CD8-positive, alpha-beta memory T cell (primary cell): ENCODE measurements around the gene SNTB2. TPM values are rescaled to one million over a fixed set of nuclear protein-coding genes. Genes with fewer than 3 reads are reported as not detected.

Experiments used
- CTCF ChIA-PET: fragments of 350-600 bp; sonication (Branson Sonifier 250); formaldehyde crosslinking; loops from one replicate; lab custom pipeline; 2021; ENCODE audit warnings: antibody characterized with exemption; lab: Charles Lee
- POLR2A ChIA-PET: fragments of 350-600 bp; sonication (Branson Sonifier 250); formaldehyde crosslinking; loops from one replicate; lab custom pipeline; 2021; ENCODE audit warnings: antibody characterized with exemption; lab: Charles Lee
- DNase-seq, 5 donors: peaks; one replicate each; pipeline versions ENCODE4 v3.0.0 to v3.0.0-alpha.2; 2020 to 2022; ENCODE audit warnings: mixed read lengths in 1 of 5
- H3K27ac ChIP-seq: one replicate; pipeline ENCODE4 v1.7.0; 2013; ENCODE audit warnings: low read depth, mild to moderate bottlenecking, low read length, moderate library complexity
- H3K27me3 ChIP-seq: 2 replicates; pipeline ENCODE4 v1.7.0; 2013; ENCODE audit warnings: low read length, mild to moderate bottlenecking; ENCODE audit not compliant: insufficient read depth, poor library complexity, severe bottlenecking
- H3K36me3 ChIP-seq: 2 replicates; pipeline ENCODE4 v1.7.0; 2013; ENCODE audit warnings: mild to moderate bottlenecking, low read length, moderate library complexity; ENCODE audit not compliant: insufficient read depth
- H3K4me1 ChIP-seq: 2 replicates; pipeline ENCODE4 v1.7.0; 2013; ENCODE audit warnings: mild to moderate bottlenecking, low read length, moderate library complexity; ENCODE audit not compliant: insufficient read depth
- H3K4me3 ChIP-seq: 2 replicates; pipeline ENCODE4 v1.7.0; 2013; ENCODE audit warnings: mild to moderate bottlenecking, low read length
- H3K9me3 ChIP-seq: 2 replicates; pipeline ENCODE4 v1.7.0; 2013; ENCODE audit warnings: mild to moderate bottlenecking, low read length
- H3K27ac Mint-ChIP-seq, 8 donors: one replicate each; pipeline ENCODE4 v1.8.0; 2020 to 2021; ENCODE audit warnings: mixed read lengths in 8 of 8, mild to moderate bottlenecking in 6 of 8, inconsistent platforms in 3 of 8, moderate library complexity in 3 of 8
- H3K27me3 Mint-ChIP-seq, 2 donors: one replicate each; pipeline ENCODE4 v1.8.0; 2020 to 2021; ENCODE audit warnings: mixed read lengths in 2 of 2, mild to moderate bottlenecking in 1 of 2, moderate library complexity in 1 of 2
- H3K36me3 Mint-ChIP-seq, 3 donors: one replicate each; pipeline ENCODE4 v1.8.0; 2020 to 2021; ENCODE audit warnings: mixed read lengths in 3 of 3, inconsistent platforms in 1 of 3, mild to moderate bottlenecking in 1 of 3
- H3K4me1 Mint-ChIP-seq, 3 donors: one replicate each; pipeline ENCODE4 v1.8.0; 2020 to 2021; ENCODE audit warnings: mixed read lengths in 3 of 3, inconsistent platforms in 1 of 3, mild to moderate bottlenecking in 1 of 3
- H3K4me3 Mint-ChIP-seq, 7 donors: one replicate each; pipeline ENCODE4 v1.8.0; 2020 to 2021; ENCODE audit warnings: mixed read lengths in 7 of 7, mild to moderate bottlenecking in 6 of 7, moderate library complexity in 4 of 7, inconsistent platforms in 2 of 7
- H3K9me3 Mint-ChIP-seq, 5 donors: one replicate each; pipeline ENCODE4 v1.8.0; 2020 to 2022; ENCODE audit warnings: mixed read lengths in 5 of 5, mild to moderate bottlenecking in 3 of 5, moderate library complexity in 2 of 5, inconsistent platforms in 1 of 5
- polyA plus RNA-seq: library from polyadenylated mRNA; unstranded; fragments of 300-500 nt; fragmentation: Illumina TruSeq; gene quantifications from one replicate; pipeline ENCODE4 v1.2.3, GENCODE V29; 2021
- total RNA-seq, 2 experiments: library from RNA; stranded (reverse); gene quantifications; one replicate each; pipeline ENCODE4 v1.2.3, GENCODE V29; 2021

SNTB2 gene
- total and polyA plus RNA-seq, 3 experiments from 2014 or later: 13.6 to 28.2 (median 14.9) TPM

DNA sequence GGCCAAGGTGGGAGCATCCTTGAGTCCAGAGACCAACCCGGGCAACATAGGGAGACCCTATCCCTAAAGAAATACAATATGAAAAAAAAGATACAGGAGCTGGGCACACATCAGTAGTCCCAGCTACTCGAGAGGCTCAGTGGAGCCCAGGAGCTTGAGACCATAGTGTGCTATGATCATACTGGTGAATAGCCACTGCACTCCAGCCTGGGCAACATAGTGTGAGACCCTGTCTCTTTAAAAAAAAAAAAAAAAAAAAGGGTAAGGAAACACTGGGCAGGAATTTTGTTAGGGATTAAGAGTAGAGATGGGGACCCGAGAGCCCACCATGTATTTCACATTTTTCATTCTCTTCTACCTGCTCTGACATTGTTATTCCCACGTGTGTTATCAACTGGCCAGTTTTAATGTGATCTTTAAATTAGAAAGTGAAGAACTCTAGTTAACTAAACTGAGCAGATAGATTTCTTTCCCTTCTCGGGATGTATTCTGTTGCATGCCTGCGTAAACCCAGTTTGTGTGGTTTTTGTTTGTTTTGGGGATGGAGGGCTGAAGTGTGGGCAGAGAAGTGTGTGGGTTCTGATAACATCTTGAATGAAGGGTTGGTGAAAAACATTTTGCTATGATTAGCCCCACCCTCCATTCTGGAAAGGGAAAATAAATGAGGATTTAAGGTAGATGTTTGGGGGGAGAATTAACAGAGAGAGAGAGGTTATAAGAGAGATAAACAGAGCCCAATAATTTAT lies 17.2 kb upstream of the SNTB2 start:
- ChIA-PET POLR2A (no interaction called here), CTCF (interaction anchor here (0.9 to 4.2 kb wide), 3 partner anchors 17 to 116 kb away, joined by 3 to 21 read pairs (median 5); partner anchors contain the start of gene SNTB2)
- H3K27me3 Mint-ChIP-seq: no peaks in the 10 kb centered on the region
- no peak overlapping the region for H3K27ac ChIP-seq
- H3K27ac Mint-ChIP-seq: peak overlapping the region in 4 of 8 donors; percentile 10 to 48 (median 25)
- H3K4me3 Mint-ChIP-seq: no peak overlapping the region
- peaks cover 25% of the 10 kb centered on the region for H3K36me3 ChIP-seq
- no peaks in the 10 kb centered on the region for H3K27me3 ChIP-seq
- H3K4me1 Mint-ChIP-seq: peaks cover 25 to 35% (median 32%) of the 10 kb centered on the region in 3 donors
- H3K4me1 ChIP-seq: peaks cover 11% of the 10 kb centered on the region
- H3K9me3 Mint-ChIP-seq: no peaks in the 10 kb centered on the region
- no peak overlapping the region for H3K4me3 ChIP-seq
- no peak for DNase-seq
- H3K9me3 ChIP-seq: no peaks in the 10 kb centered on the region
- peaks cover 5 to 50% (median 12%) of the 10 kb centered on the region in 3 donors for H3K36me3 Mint-ChIP-seq

DNA sequence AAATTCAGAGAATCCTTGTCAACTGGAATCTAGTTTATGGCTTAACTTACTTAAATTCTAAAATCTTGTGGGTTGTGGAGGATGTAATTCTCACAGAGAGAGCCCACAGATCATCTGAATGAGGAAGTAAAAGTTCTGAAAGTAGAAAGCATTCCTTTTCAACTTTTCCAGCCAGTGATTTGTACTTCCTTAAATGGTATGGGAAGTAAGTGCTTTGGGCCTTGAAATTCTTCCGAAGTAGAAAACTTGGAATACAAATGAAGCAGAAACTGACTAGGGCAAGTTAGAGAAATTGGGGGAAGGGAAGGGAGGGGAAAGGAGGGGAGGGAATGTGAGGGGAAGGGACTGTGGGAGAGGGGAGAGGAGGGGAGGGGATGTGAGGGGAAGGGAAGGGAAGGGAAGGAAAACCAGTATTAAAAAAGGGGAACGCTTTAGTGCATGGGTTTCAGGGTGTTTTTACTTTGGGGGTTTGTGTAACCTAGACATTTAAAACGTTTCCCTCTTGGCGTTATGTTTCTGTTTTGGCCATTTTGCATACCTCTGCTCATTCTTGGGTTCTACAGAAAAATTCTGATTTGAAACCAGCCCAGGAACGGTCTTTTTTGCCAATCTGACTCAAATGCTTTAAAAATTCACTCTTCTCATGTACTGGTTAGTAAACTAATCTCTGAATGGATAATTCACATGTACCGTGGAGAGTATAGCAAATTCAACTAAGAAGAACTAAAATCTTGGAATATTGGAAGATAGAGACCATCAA lies 15.5 kb upstream of the SNTB2 start:
- DNase-seq: no peak
- POLR2A ChIA-PET: no interaction called here
- H3K27ac Mint-ChIP-seq: peak overlapping the region in 1 of 8 donors; percentile 51
- H3K27me3 ChIP-seq: no peaks in the 10 kb centered on the region
- CTCF ChIA-PET: no interaction called here
- no peaks in the 10 kb centered on the region for H3K27me3 Mint-ChIP-seq
- no peak overlapping the region for H3K4me3 Mint-ChIP-seq
- H3K36me3 ChIP-seq: peaks cover 11% of the 10 kb centered on the region
- no peaks in the 10 kb centered on the region for H3K9me3 ChIP-seq
- no peak overlapping the region for H3K27ac ChIP-seq
- H3K4me1 Mint-ChIP-seq: peaks cover 14 to 24% (median 21%) of the 10 kb centered on the region in 3 donors
- H3K36me3 Mint-ChIP-seq: peaks cover 5 to 33% (median 11%) of the 10 kb centered on the region in 3 donors
- no peak overlapping the region for H3K4me3 ChIP-seq
- peaks cover 4% of the 10 kb centered on the region for H3K4me1 ChIP-seq
- no peaks in the 10 kb centered on the region for H3K9me3 Mint-ChIP-seq

DNA sequence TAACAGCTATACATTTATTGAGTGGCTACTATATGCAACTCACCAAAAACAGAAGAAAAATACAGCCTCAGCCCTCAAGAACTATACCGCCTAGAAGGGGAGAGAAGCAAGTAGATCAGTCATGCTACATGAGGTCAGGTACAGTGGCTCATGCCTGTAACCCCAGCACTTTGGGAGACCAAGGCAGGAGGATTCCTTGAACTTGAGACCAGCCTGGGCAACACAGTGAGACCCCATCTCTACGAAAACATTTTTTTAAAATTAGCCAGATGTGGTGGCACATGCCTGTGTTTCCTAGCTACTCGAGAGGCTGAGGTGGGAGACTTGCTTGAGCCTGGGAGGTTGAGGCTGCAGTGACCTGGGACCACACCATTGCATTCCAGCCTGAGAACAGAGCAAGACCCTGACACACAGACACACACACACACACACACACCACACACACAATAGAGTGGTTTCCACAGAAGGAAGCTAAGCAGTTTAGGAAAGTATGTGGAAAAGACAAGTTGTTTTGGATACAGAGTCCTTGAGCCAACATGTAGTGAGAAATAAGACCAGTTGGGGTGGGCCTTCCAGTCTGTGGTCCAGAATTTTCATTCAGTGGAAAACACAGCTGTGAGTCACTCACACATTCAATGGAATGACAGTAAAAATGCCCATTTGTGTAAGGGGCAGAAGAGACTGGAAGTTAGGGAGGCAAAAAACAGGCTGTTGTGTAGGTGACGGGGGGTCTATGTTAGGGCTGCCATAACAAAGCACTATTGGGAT lies 10.7 kb upstream of the SNTB2 start:
- ChIA-PET CTCF (interaction anchor here (0.9 kb wide), 1 partner anchor 9 kb away, joined by 3 read pairs; no protein-coding TSS in a partner anchor), POLR2A (no interaction called here)
- peak overlapping the region in 1 of 8 donors; percentile 33 for H3K27ac Mint-ChIP-seq

DNA sequence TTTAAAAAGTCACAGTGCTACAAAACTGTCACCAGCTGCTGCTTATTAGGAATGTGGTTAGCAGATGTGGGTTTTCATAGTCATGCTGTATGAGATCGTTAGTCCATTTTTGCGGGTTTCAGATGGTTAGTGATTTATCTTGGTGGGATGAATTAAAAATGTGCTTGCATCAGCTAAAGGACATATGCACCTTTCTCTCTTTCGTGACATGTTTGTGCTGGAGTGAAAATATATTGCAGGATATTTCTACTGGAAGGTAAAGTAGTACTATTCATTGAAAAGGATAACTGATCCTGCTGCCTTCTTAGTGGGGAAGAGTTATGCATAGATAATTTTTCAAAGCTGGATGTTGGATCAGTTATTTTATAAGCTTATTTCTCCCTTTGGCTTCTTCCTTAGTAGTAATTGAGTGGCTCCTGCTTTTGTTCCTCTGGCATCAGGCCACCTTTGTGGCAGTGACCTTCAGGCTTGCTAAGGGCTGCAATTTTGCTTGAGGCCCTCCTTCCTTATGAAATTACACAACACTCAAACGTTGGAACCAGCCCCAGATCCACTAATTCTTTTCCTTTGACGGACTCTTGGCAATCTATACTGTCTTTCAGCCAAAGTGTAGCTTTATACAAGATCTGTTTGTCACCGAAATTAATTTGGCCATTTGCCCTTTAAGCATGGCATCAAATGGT lies 7.5 kb upstream of the SNTB2 start:
- H3K27me3 ChIP-seq: no peaks in the 10 kb centered on the region
- H3K4me1 ChIP-seq: no peaks in the 10 kb centered on the region
- Mint-ChIP-seq H3K27ac (peak overlapping the region in 1 of 8 donors; percentile 60), H3K4me1 (peaks cover 3 to 6% (median 5%) of the 10 kb centered on the region in 3 donors), H3K36me3 (no peaks in the 10 kb centered on the region), H3K4me3 (peak overlapping the region in 1 of 7 donors; percentile 28), H3K27me3 (no peaks in the 10 kb centered on the region), H3K9me3 (no peaks in the 10 kb centered on the region)
- H3K9me3 ChIP-seq: no peaks in the 10 kb centered on the region
- H3K36me3 ChIP-seq: no peaks in the 10 kb centered on the region
- POLR2A ChIA-PET: interaction anchor here (0.6 to 0.7 kb wide), 3 partner anchors 13 to 144 kb away, joined by 3 to 7 read pairs (median 4); no protein-coding TSS in a partner anchor
- no peak overlapping the region for H3K27ac ChIP-seq
- no peak overlapping the region for H3K4me3 ChIP-seq
- CTCF ChIA-PET: interaction anchor here (1.0 to 1.2 kb wide), 2 partner anchors 9 to 29 kb away, joined by 3 read pairs; no protein-coding TSS in a partner anchor
- DNase-seq: no peak

More for the DNA sequence above, 10.7 kb upstream of the SNTB2 start:
- no peaks in the 10 kb centered on the region for H3K9me3 ChIP-seq
- no peak for DNase-seq
- no peaks in the 10 kb centered on the region for H3K9me3 Mint-ChIP-seq
- H3K36me3 ChIP-seq: no peaks in the 10 kb centered on the region
- H3K4me1 Mint-ChIP-seq: peaks cover 4 to 13% (median 5%) of the 10 kb centered on the region in 3 donors
- H3K4me1 ChIP-seq: no peaks in the 10 kb centered on the region
- no peaks in the 10 kb centered on the region for H3K27me3 ChIP-seq
- H3K27me3 Mint-ChIP-seq: no peaks in the 10 kb centered on the region
- H3K36me3 Mint-ChIP-seq: peaks cover 0 to 3% (median 1%) of the 10 kb centered on the region in 3 donors
- H3K4me3 Mint-ChIP-seq: no peak overlapping the region
- H3K4me3 ChIP-seq: no peak overlapping the region
- H3K27ac ChIP-seq: no peak overlapping the region

DNA sequence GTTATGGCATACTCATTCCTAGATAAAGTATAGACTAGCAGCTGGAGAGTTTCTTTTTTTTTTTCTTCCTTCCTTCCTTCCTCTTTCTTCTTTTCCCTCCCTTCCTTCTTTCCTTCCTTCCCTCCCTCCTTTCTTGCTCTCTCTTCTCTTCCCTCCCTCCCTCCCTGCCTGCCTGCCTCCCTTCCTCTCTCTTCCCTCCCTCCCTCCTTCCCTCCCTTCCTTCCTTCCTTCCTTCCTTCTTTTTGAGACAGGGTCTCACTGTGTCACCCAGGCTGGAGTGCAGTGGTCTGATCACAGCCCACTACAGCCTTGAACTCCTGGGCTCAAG lies 7.0 kb upstream of the SNTB2 start:
- Mint-ChIP-seq H3K36me3 (no peaks in the 10 kb centered on the region), H3K27ac (no peak overlapping the region), H3K4me3 (no peak overlapping the region), H3K4me1 (peaks cover 6 to 11% (median 9%) of the 10 kb centered on the region in 3 donors), H3K27me3 (no peaks in the 10 kb centered on the region), H3K9me3 (no peaks in the 10 kb centered on the region)
- DNase-seq: no peak
- ChIA-PET POLR2A (interaction anchor here (0.6 kb wide), 1 partner anchor 144 kb away, joined by 4 read pairs; no protein-coding TSS in a partner anchor), CTCF (interaction anchor here (1.0 kb wide), 1 partner anchor 30 kb away, joined by 3 read pairs; no protein-coding TSS in a partner anchor)
- Histone ChIP-seq H3K27ac (no peak overlapping the region), H3K4me3 (no peak overlapping the region), H3K36me3 (no peaks in the 10 kb centered on the region), H3K4me1 (peaks cover 4% of the 10 kb centered on the region), H3K27me3 (no peaks in the 10 kb centered on the region), H3K9me3 (no peaks in the 10 kb centered on the region)

GRCh38 chr16:69182730-69183416 lies 4.1 kb upstream of the SNTB2 start:
- no peak overlapping the region for H3K4me3 ChIP-seq
- Mint-ChIP-seq H3K4me1 (peaks cover 16 to 25% (median 23%) of the 10 kb centered on the region in 3 donors), H3K36me3 (peaks cover 0 to 6% (median 0%) of the 10 kb centered on the region in 3 donors), H3K27me3 (peaks cover 0 to 2% of the 10 kb centered on the region in 2 donors), H3K4me3 (no peak overlapping the region), H3K27ac (no peak overlapping the region), H3K9me3 (no peaks in the 10 kb centered on the region)
- no peaks in the 10 kb centered on the region for H3K36me3 ChIP-seq
- peaks cover 13% of the 10 kb centered on the region for H3K4me1 ChIP-seq
- no peak overlapping the region for H3K27ac ChIP-seq
- DNase-seq: no peak
- no peaks in the 10 kb centered on the region for H3K27me3 ChIP-seq
- POLR2A ChIA-PET: interaction anchor here (0.6 kb wide), 1 partner anchor 146 kb away, joined by 3 read pairs; no protein-coding TSS in a partner anchor
- CTCF ChIA-PET: no interaction called here
- no peaks in the 10 kb centered on the region for H3K9me3 ChIP-seq
